ENCODE data around the gene AOX1. TPM values are rescaled to one million over a fixed set of nuclear protein-coding genes. Genes with fewer than 3 reads are reported as not detected.

AOX1 gene
- total RNA-seq, 1 experiment from 2014 or later = 3.0 TPM

DNA sequence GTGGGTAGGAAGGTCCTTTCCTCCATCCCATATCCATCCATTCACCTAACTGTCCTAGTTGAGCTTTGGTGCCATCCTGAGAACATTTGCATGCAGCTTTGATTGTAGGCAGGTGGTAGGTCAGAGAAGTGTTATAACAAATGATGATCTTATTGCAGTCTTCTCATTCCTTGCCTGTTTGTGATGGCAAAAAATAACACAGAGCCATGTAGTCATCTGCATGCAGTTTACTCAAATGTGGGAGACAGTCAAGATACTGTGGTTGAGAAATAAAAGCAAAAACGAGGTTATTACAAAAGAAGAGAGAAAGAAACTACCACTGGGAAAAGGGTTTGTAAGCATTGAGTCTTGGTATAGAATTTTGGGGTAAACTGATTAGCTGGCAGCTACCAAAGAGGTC, 66.3 kb downstream of the AOX1 start:
- H3K4me3 ChIP-seq (ENCODE audit: low read depth in 2 of 2, low read length in 2 of 2) = no peak overlapping the region
- no peak overlapping the region for H3K27ac ChIP-seq (ENCODE audit: low read length)
- DNase-seq (ENCODE audit: low read depth, low spot score) (no peak), ATAC-seq (no peak)
- no peaks in the 10 kb centered on the region for H3K9me3 ChIP-seq (ENCODE audit: control insufficient read depth, insufficient read depth, low read depth, low read length)
- H3K36me3 ChIP-seq (ENCODE audit: control insufficient read depth, insufficient read depth, low read length) = no peaks in the 10 kb centered on the region
- no peaks in the 10 kb centered on the region for H3K27me3 ChIP-seq (ENCODE audit: control insufficient read depth, insufficient read depth, low read length)
- intact Hi-C loops (cut with micrococcal nuclease; ENCODE audit: unreplicated experiment) (no loop called here), in situ Hi-C loops (cut with HindIII; ENCODE audit: low pct_unique_long_range_greater_than_20kb, low sequenced_read_pairs) (no loop called here)
- ChIA-PET POLR2A (interaction anchor here (0.7 kb wide), 1 partner anchor 9 kb away, joined by 3 read pairs; no protein-coding TSS in a partner anchor), CTCF (no interaction called here)
- TF ChIP-seq SIN3A (IDR thresholded peaks at IDR 0.05; ENCODE audit: borderline replicate concordance, insufficient read depth, low read depth, low read length) = no peak
- TF ChIP-seq, protein P1, sequence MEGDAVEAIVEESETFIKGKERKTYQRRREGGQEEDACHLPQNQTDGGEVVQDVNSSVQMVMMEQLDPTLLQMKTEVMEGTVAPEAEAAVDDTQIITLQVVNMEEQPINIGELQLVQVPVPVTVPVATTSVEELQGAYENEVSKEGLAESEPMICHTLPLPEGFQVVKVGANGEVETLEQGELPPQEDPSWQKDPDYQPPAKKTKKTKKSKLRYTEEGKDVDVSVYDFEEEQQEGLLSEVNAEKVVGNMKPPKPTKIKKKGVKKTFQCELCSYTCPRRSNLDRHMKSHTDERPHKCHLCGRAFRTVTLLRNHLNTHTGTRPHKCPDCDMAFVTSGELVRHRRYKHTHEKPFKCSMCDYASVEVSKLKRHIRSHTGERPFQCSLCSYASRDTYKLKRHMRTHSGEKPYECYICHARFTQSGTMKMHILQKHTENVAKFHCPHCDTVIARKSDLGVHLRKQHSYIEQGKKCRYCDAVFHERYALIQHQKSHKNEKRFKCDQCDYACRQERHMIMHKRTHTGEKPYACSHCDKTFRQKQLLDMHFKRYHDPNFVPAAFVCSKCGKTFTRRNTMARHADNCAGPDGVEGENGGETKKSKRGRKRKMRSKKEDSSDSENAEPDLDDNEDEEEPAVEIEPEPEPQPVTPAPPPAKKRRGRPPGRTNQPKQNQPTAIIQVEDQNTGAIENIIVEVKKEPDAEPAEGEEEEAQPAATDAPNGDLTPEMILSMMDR (IDR thresholded peaks at IDR 0.05) = no peak
- TF ChIP-seq POLR2AphosphoS5 (IDR thresholded peaks at IDR 0.05; ENCODE audit: low read depth, low read length) = no peak
- TF ChIP-seq TCF7L2 (IDR thresholded peaks at IDR 0.05; ENCODE audit: low read depth, low read length) = no peak
- TF ChIP-seq, protein P2, sequence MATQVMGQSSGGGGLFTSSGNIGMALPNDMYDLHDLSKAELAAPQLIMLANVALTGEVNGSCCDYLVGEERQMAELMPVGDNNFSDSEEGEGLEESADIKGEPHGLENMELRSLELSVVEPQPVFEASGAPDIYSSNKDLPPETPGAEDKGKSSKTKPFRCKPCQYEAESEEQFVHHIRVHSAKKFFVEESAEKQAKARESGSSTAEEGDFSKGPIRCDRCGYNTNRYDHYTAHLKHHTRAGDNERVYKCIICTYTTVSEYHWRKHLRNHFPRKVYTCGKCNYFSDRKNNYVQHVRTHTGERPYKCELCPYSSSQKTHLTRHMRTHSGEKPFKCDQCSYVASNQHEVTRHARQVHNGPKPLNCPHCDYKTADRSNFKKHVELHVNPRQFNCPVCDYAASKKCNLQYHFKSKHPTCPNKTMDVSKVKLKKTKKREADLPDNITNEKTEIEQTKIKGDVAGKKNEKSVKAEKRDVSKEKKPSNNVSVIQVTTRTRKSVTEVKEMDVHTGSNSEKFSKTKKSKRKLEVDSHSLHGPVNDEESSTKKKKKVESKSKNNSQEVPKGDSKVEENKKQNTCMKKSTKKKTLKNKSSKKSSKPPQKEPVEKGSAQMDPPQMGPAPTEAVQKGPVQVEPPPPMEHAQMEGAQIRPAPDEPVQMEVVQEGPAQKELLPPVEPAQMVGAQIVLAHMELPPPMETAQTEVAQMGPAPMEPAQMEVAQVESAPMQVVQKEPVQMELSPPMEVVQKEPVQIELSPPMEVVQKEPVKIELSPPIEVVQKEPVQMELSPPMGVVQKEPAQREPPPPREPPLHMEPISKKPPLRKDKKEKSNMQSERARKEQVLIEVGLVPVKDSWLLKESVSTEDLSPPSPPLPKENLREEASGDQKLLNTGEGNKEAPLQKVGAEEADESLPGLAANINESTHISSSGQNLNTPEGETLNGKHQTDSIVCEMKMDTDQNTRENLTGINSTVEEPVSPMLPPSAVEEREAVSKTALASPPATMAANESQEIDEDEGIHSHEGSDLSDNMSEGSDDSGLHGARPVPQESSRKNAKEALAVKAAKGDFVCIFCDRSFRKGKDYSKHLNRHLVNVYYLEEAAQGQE (IDR thresholded peaks at IDR 0.05; ENCODE audit: insufficient read depth in 1 of 2, low read depth in 2 of 2, low read length in 1 of 2) = no peak
- no peaks in the 10 kb centered on the region for H3K4me1 ChIP-seq (ENCODE audit: control insufficient read depth, insufficient read depth, low read length)
- no TSS peak for BruUV-seq (replicated peaks)

- H3K27ac ChIP-seq (ENCODE audit: low read length) = no peak overlapping the region
- no peak overlapping the region for H3K4me3 ChIP-seq (ENCODE audit: low read depth in 2 of 2, low read length in 2 of 2)
- intact Hi-C loops (cut with micrococcal nuclease; ENCODE audit: unreplicated experiment) = no loop called here
- no peaks in the 10 kb centered on the region for H3K36me3 ChIP-seq (ENCODE audit: control insufficient read depth, insufficient read depth, low read length)
- no peaks in the 10 kb centered on the region for H3K9me3 ChIP-seq (ENCODE audit: control insufficient read depth, insufficient read depth, low read depth, low read length)
- ChIA-PET POLR2A (no interaction called here), CTCF (no interaction called here)
- H3K4me1 ChIP-seq (ENCODE audit: control insufficient read depth, insufficient read depth, low read length) = no peaks in the 10 kb centered on the region
- no TSS peak for BruUV-seq (replicated peaks)
- DNase-seq (ENCODE audit: low read depth, low spot score) (no peak), ATAC-seq (no peak)
- no peaks in the 10 kb centered on the region for H3K27me3 ChIP-seq (ENCODE audit: control insufficient read depth, insufficient read depth, low read length)
- in situ Hi-C loops (cut with HindIII; ENCODE audit: low pct_unique_long_range_greater_than_20kb, low sequenced_read_pairs) = no loop called here
- TF ChIP-seq SIN3A (IDR thresholded peaks at IDR 0.05; ENCODE audit: borderline replicate concordance, insufficient read depth, low read depth, low read length) (no peak), POLR2AphosphoS5 (IDR thresholded peaks at IDR 0.05; ENCODE audit: low read depth, low read length) (no peak), TCF7L2 (IDR thresholded peaks at IDR 0.05; ENCODE audit: low read depth, low read length) (no peak)
- TF ChIP-seq, protein P2 (IDR thresholded peaks at IDR 0.05; ENCODE audit: insufficient read depth in 1 of 2, low read depth in 2 of 2, low read length in 1 of 2) = no peak
- TF ChIP-seq, protein P1 (IDR thresholded peaks at IDR 0.05) = no peak
Observed at GRCh38 chr2:200653021-200653420, 67.2 kb downstream of the AOX1 start.

Data from Panc1 (cell line).